SK-N-SH treated with all-trans-retinoic acid at 6 μM for 48 hours (cell line): Measurements from ENCODE around the gene CUL4B.

Source experiments
- ATAC-seq: fragments of 200-7000 bp; cut with Tn5 transposase; 3 replicates; pipeline ENCODE4 v1.9.1; 2020; ENCODE audit warnings: mild to moderate bottlenecking, moderate library complexity
- ARNTL ChIP-seq: fragments of 450-650 bp; formaldehyde crosslinking; IDR thresholded peaks from 2 replicates; pipeline ENCODE4 v1.5.0; 2020; ENCODE audit warnings: low read depth, mild to moderate bottlenecking, moderate library complexity, borderline replicate concordance
- BACH2 ChIP-seq: fragments of 250-450 bp; sonication (Bioruptor Pico); IDR thresholded peaks from 2 replicates; pipeline ENCODE4 v1.9.0; 2021; ENCODE audit warnings: mild to moderate bottlenecking, borderline replicate concordance
- CSDC2 ChIP-seq: fragments of 250-450 bp; sonication (Bioruptor Pico); IDR thresholded peaks from 2 replicates; pipeline ENCODE4 v1.5.0; 2020; ENCODE audit warnings: mild to moderate bottlenecking, moderate library complexity
- CSRNP3 ChIP-seq: fragments of 250-450 bp; sonication (Bioruptor Pico); IDR thresholded peaks from 2 replicates; pipeline ENCODE4 v1.5.1; 2021; ENCODE audit warnings: mild to moderate bottlenecking, moderate library complexity
- ESRRG ChIP-seq: fragments of 250-450 bp; sonication (Bioruptor Pico); IDR thresholded peaks from 2 replicates; pipeline ENCODE4 v1.6.1; 2021; ENCODE audit warnings: mild to moderate bottlenecking
- GLIS3 ChIP-seq: fragments of 250-450 bp; sonication (Bioruptor Pico); IDR thresholded peaks from 2 replicates; pipeline ENCODE4 v1.5.0; 2020; ENCODE audit warnings: mild to moderate bottlenecking, moderate library complexity
- ISL1 ChIP-seq: fragments of 250-450 bp; sonication (Bioruptor Pico); IDR thresholded peaks from 2 replicates; pipeline ENCODE4 v2.1.2; 2022; ENCODE audit warnings: mild to moderate bottlenecking, moderate library complexity
- OSR1 ChIP-seq: fragments of 250-450 bp; sonication (Bioruptor Pico); IDR thresholded peaks from 2 replicates; pipeline ENCODE4 v1.8.0; 2022; ENCODE audit warnings: moderate library complexity, mild to moderate bottlenecking, inconsistent platforms
- PATZ1 ChIP-seq: fragments of 250-450 bp; sonication (Bioruptor Pico); IDR thresholded peaks from 2 replicates; pipeline ENCODE4 v1.8.0; 2020; ENCODE audit warnings: mild to moderate bottlenecking, moderate library complexity, borderline replicate concordance
- POU6F1 ChIP-seq: fragments of 250-450 bp; sonication (Bioruptor Pico); IDR thresholded peaks from 2 replicates; pipeline ENCODE4 v1.8.0; 2021; ENCODE audit warnings: low read depth, mild to moderate bottlenecking, moderate library complexity, borderline replicate concordance
- PPARA ChIP-seq: fragments of 250-450 bp; sonication (Bioruptor Pico); IDR thresholded peaks from 2 replicates; pipeline ENCODE4 v1.5.0; 2020; ENCODE audit warnings: mild to moderate bottlenecking, borderline replicate concordance
- RARB ChIP-seq: fragments of 250-450 bp; sonication (Bioruptor Pico); IDR thresholded peaks from 2 replicates; pipeline ENCODE4 v1.8.0; 2021; ENCODE audit warnings: mild to moderate bottlenecking, moderate library complexity
- SNAI2 ChIP-seq: fragments of 250-450 bp; sonication (Bioruptor Pico); IDR thresholded peaks from 2 replicates; pipeline ENCODE4 v1.5.0; 2020; ENCODE audit warnings: mild to moderate bottlenecking, moderate library complexity
- TCF4 ChIP-seq: fragments of 250-450 bp; sonication (Bioruptor Pico); IDR thresholded peaks from 2 replicates; pipeline ENCODE4 v1.8.0; 2021; ENCODE audit warnings: mild to moderate bottlenecking, moderate library complexity, borderline replicate concordance
- TOX ChIP-seq: fragments of 250-450 bp; sonication (Bioruptor Pico); IDR thresholded peaks from 2 replicates; pipeline ENCODE4 v1.8.0; 2021; ENCODE audit warnings: mild to moderate bottlenecking, moderate library complexity, borderline replicate concordance
- TSHZ2 ChIP-seq: fragments of 250-450 bp; sonication (Bioruptor Pico); IDR thresholded peaks from 2 replicates; pipeline ENCODE4 v1.5.0; 2020; ENCODE audit warnings: mild to moderate bottlenecking, moderate library complexity
- ZC3H10 ChIP-seq: fragments of 250-450 bp; sonication (Bioruptor Pico); IDR thresholded peaks from 2 replicates; pipeline ENCODE4 v1.5.1; 2021; ENCODE audit warnings: mild to moderate bottlenecking, moderate library complexity
- ZFP3 ChIP-seq: fragments of 250-450 bp; sonication (Bioruptor Pico); IDR thresholded peaks from 2 replicates; pipeline ENCODE4 v1.5.0; 2020; ENCODE audit warnings: mild to moderate bottlenecking, moderate library complexity
- ZFP30 ChIP-seq: fragments of 450-650 bp; formaldehyde crosslinking; IDR thresholded peaks from 2 replicates; pipeline ENCODE4 v1.5.0; 2022; ENCODE audit warnings: mild to moderate bottlenecking, moderate library complexity
- ZNF565 ChIP-seq: fragments of 450-650 bp; formaldehyde crosslinking; conservative IDR thresholded peaks from 2 replicates; pipeline ENCODE4 v1.5.0; 2020; ENCODE audit warnings: low read depth, mild to moderate bottlenecking, moderate library complexity
- ZNF70 ChIP-seq: fragments of 450-650 bp; formaldehyde crosslinking; IDR thresholded peaks from 2 replicates; pipeline ENCODE4 v1.5.0; 2020; ENCODE audit warnings: mild to moderate bottlenecking, moderate library complexity
- ZNF8 ChIP-seq: fragments of 450-650 bp; formaldehyde crosslinking; IDR thresholded peaks from 2 replicates; pipeline ENCODE4 v1.5.0; 2020; ENCODE audit warnings: mild to moderate bottlenecking, moderate library complexity
- TF ChIP-seq, protein P1 (sequence below): fragments of 250-450 bp; sonication (Bioruptor Pico); IDR thresholded peaks from 2 replicates; pipeline ENCODE4 v1.5.1; 2020; ENCODE audit warnings: low read depth, mild to moderate bottlenecking, moderate library complexity

CUL4B gene

GRCh38 chrX:120561634-120562568, 1.1 kb upstream of the CUL4B start:
- TF ChIP-seq TOX (CRISPR knock-in tag) = no peak
- TF ChIP-seq, all 23 proteins: peak for 0
- no peak for ATAC-seq

DNA sequence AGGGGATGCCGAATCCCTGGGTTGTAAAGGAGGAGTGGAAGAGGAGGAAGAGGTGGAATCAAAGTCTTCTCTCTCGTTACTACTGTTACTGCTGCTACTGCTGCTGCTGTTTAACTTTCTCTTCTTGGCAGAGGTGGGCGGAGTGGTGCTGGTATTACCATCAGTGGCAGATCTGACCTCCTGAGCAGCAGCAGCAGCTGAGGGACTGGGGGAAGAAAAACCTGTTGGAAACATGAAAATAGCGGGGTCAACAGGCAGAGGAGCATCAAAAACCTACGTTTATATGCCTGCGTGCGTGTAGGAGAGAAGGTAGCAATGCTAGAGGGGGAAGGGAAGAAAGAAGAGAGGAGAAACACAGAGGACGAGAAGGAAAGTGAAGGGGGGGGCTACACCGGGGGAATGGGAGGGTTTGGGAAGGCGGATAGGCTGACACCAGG, 339 bp downstream of the CUL4B start:
- TF ChIP-seq ZFP30 (CRISPR knock-in tag) = no peak
- no peak for TF ChIP-seq SNAI2 (CRISPR knock-in tag)
- no peak for TF ChIP-seq ZNF70 (CRISPR knock-in tag)
- no peak for TF ChIP-seq BACH2 (CRISPR knock-in tag)
- no peak for TF ChIP-seq PPARA (CRISPR knock-in tag)
- no peak for TF ChIP-seq TOX (CRISPR knock-in tag)
- TF ChIP-seq ARNTL (CRISPR knock-in tag) = no peak
- no peak for TF ChIP-seq TCF4 (CRISPR knock-in tag)
- TF ChIP-seq ISL1 (CRISPR knock-in tag) = no peak
- no peak for TF ChIP-seq OSR1
- no peak for TF ChIP-seq CSDC2 (CRISPR knock-in tag)
- no peak for TF ChIP-seq POU6F1 (CRISPR knock-in tag)
- no peak for TF ChIP-seq PATZ1
- no peak for TF ChIP-seq ZFP3 (CRISPR knock-in tag)
- no peak for TF ChIP-seq ZNF8
- TF ChIP-seq ZNF565 (CRISPR knock-in tag) = no peak
- peak; percentile 68 for ATAC-seq

GRCh38 chrX:120559804-120560203, 958 bp downstream of the CUL4B start:
- ATAC-seq = no peak
- no peak for TF ChIP-seq BACH2 (CRISPR knock-in tag)
- TF ChIP-seq ZNF8 = no peak
- TF ChIP-seq OSR1 = no peak
- TF ChIP-seq RARB (CRISPR knock-in tag) = no peak

- no peak for ATAC-seq
- no peak for TF ChIP-seq CSRNP3
- no peak for TF ChIP-seq TSHZ2 (CRISPR knock-in tag)
- TF ChIP-seq TOX (CRISPR knock-in tag) = no peak
- no peak for TF ChIP-seq ESRRG (CRISPR knock-in tag)
- no peak for TF ChIP-seq ZNF70 (CRISPR knock-in tag)
- TF ChIP-seq ZNF8 = no peak
- no peak for TF ChIP-seq ZC3H10 (CRISPR knock-in tag)
- TF ChIP-seq GLIS3 (CRISPR knock-in tag) = no peak
- TF ChIP-seq ZNF565 (CRISPR knock-in tag) = no peak
- no peak for TF ChIP-seq ISL1 (CRISPR knock-in tag)
- TF ChIP-seq, protein P1, sequence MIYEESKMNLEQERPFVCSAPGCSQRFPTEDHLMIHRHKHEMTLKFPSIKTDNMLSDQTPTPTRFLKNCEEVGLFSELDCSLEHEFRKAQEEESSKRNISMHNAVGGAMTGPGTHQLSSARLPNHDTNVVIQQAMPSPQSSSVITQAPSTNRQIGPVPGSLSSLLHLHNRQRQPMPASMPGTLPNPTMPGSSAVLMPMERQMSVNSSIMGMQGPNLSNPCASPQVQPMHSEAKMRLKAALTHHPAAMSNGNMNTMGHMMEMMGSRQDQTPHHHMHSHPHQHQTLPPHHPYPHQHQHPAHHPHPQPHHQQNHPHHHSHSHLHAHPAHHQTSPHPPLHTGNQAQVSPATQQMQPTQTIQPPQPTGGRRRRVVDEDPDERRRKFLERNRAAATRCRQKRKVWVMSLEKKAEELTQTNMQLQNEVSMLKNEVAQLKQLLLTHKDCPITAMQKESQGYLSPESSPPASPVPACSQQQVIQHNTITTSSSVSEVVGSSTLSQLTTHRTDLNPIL (CRISPR knock-in tag) = no peak
- TF ChIP-seq PPARA (CRISPR knock-in tag) = no peak
- TF ChIP-seq TCF4 (CRISPR knock-in tag) = no peak
- TF ChIP-seq OSR1 = no peak
- TF ChIP-seq PATZ1 = no peak
- TF ChIP-seq CSDC2 (CRISPR knock-in tag) = no peak
- TF ChIP-seq ZFP3 (CRISPR knock-in tag) = no peak
- no peak for TF ChIP-seq ARNTL (CRISPR knock-in tag)
Measured at GRCh38 chrX:120556251-120556650, 4.5 kb downstream of the CUL4B start.
